ENCODE data around the gene PRKAR1B. TPM values are rescaled to one million over a fixed set of nuclear protein-coding genes. Genes with fewer than 3 reads are reported as not detected.
A peak's percentile ranks its signal among the peaks of the same experiment; 100 is the strongest.

Gene PRKAR1B
- total and polyA plus RNA-seq, 10 of the 15 experiments (the other 5 are each of a cell fraction or from before 2014, with no cell fraction given) = 1.4 to 45.6 (median 19.3) TPM

- CTCF ChIA-PET = interaction anchor here (1.2 to 1.4 kb wide), 2 partner anchors 61 to 72 kb away, joined by 3 read pairs; no protein-coding TSS in a partner anchor
- ATAC-seq (peak; percentile 83), FAIRE-seq (peak; percentile 54), DNase-seq (ENCODE audit: low read depth, low spot score) (peak; percentile 47)
- in situ Hi-C loops (cut with MboI) (no loop called here), intact Hi-C loops (cut with micrococcal nuclease; ENCODE audit: unreplicated experiment) (no loop called here)
- POLR2A ChIA-PET = interaction anchor here (1.3 to 1.7 kb wide), 3 partner anchors 9 to 64 kb away, joined by 3 to 9 read pairs (median 5); no protein-coding TSS in a partner anchor
- no peaks in the 10 kb centered on the region; the same call in 2 of the 3 replicates for H3K9me3 ChIP-seq (replicated peaks; ENCODE audit: control insufficient read depth, insufficient read depth, low read length)
- H3K79me2 ChIP-seq (ENCODE audit: control insufficient read depth, insufficient read depth, low read length) = no peaks in the 10 kb centered on the region
- H4K20me1 ChIP-seq (ENCODE audit: control insufficient read depth, insufficient read depth) = no peaks in the 10 kb centered on the region
- no TSS peak for BruUV-seq (replicated peaks)
- RAD21 ChIA-PET (ENCODE audit: unreplicated experiment) = interaction anchor here (0.8 to 1.6 kb wide), 5 partner anchors 8 to 71 kb away, joined by 3 to 7 read pairs (median 4); no protein-coding TSS in a partner anchor
- WGBS (ENCODE audit: insufficient coverage, insufficient replicate concordance, low lambda C conversion rate, missing lambda C conversion rate) = 38% methylated on average over 34 of the region's 34 CpGs
- H3K4me2 ChIP-seq (ENCODE audit: control insufficient read depth, insufficient read depth) = peak overlapping the region; percentile 73
- H3K4me3 ChIP-seq = no peak overlapping the region
- no peaks in the 10 kb centered on the region for H3K27me3 ChIP-seq (replicated peaks in 1 of 2; ENCODE audit: control insufficient read depth in 2 of 2, insufficient read depth in 2 of 2, low read length in 1 of 2)
- peaks cover 36% of the 10 kb centered on the region for H3K4me1 ChIP-seq (ENCODE audit: control insufficient read depth, insufficient read depth, low read length)
- SMC1A ChIA-PET (ENCODE audit: uncharacterized antibody, unreplicated experiment) = interaction anchor here (0.6 to 1.2 kb wide), 2 partner anchors 71 to 139 kb away, joined by 3 read pairs; no protein-coding TSS in a partner anchor
- peak overlapping the region; percentile 56 for H3K27ac ChIP-seq (ENCODE audit: control insufficient read depth, insufficient read depth)
- peaks cover 4 to 5% of the 10 kb centered on the region in 2 experiments; a peak in 3 of 4 replicates for H3K36me3 ChIP-seq (ENCODE audit: control insufficient read depth in 2 of 2, insufficient read depth in 2 of 2, low read length in 1 of 2)
- H2AFZ ChIP-seq (ENCODE audit: control insufficient read depth, low read depth, low read length) = 0 out of 2 replicates have a peak overlapping the region, but pooled peaks have one; percentile 42
- H3K9ac ChIP-seq (ENCODE audit: control insufficient read depth, insufficient read depth, low read length) = peak overlapping the region; percentile 50
- peak; percentile 42; the same call in 1 of the 2 replicates for TF ChIP-seq PAX5 (IDR thresholded peaks at IDR 0.05; ENCODE audit: borderline replicate concordance, low read depth, low read length)
- peak; percentile 87 for TF ChIP-seq RUNX3 (IDR thresholded peaks at IDR 0.05; ENCODE audit: low read length)
- TF ChIP-seq NR2F1 (conservative IDR thresholded peaks at IDR 0.05) = peak; percentile 91
- TF ChIP-seq NFIC (IDR thresholded peaks at IDR 0.05; ENCODE audit: low read depth, low read length) = peak; percentile 73; the same call in 1 of the 2 replicates
- TF ChIP-seq STAT1 (conservative IDR thresholded peaks at IDR 0.05) = no peak
- TF ChIP-seq CHD4 (IDR thresholded peaks at IDR 0.05) = no peak
- TF ChIP-seq SP1 (IDR thresholded peaks at IDR 0.05; ENCODE audit: low read depth, low read length) = peak; percentile 55
- TF ChIP-seq MEF2B (IDR thresholded peaks at IDR 0.05; ENCODE audit: partially characterized antibody, poor library complexity, severe bottlenecking) = peak; percentile 96
- peak; percentile 96 for TF ChIP-seq EED (IDR thresholded peaks at IDR 0.05; ENCODE audit: low read depth)
- peak; percentile 20; the same call in 1 of the 2 replicates for TF ChIP-seq SMC3 (IDR thresholded peaks at IDR 0.05; ENCODE audit: borderline replicate concordance, low read length)
- peak; percentile 75 for TF ChIP-seq MEF2A (IDR thresholded peaks at IDR 0.05; ENCODE audit: insufficient read depth, low read depth, low read length)
- peak; percentile 80 for TF ChIP-seq DPF2 (IDR thresholded peaks at IDR 0.05)
- peak; percentile 59 for TF ChIP-seq SKIL (IDR thresholded peaks at IDR 0.05; ENCODE audit: low read depth, poor library complexity, severe bottlenecking)
- TF ChIP-seq IRF3 (IDR thresholded peaks at IDR 0.05) = no peak
- no peak for TF ChIP-seq PRDM15 (CRISPR knock-in tag; IDR thresholded peaks at IDR 0.05)
- TF ChIP-seq ATF7 (IDR thresholded peaks at IDR 0.05; ENCODE audit: low read depth) = peak; percentile 29; the same call in 1 of the 2 replicates
These were observed 133.6 kb downstream of the PRKAR1B start for GRCh38 chr7:593324-594115.

All from GM12878 (cell line).